Measurements from ENCODE around the gene RFX8.

Gene RFX8

DNA sequence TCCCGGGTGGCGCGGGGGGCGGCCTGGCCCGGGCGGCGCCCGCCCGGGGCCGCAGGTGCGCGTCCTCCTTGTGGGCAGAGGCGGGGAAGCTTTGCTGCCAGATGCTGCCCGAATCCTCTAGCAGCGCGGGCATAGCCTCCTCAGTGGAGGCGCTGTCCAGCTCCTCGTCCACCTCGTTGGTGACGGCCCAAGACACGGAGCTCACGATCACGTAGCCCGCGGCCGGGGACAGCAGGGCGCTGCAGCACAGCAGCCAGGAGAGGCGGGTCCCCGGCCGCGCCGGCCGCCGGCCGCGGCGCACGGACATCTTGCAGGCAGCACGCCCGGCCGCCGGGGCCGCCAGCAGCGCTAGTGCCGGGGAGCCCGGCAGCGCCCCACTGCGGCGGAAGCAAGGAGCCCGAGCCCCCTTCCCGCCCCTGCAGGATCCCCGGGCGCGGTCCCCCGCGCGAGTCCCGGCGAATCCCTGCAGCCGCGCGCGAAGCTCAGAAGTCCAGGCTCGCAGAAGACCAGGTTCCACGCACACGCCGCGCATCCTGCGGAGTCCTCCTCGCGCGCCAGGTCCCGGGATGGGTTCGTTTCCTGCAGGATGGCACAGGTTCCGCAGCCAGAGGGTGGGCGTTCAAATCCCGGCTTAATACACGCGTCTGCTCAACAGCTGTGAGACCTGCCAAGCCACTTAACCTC, 87.6 kb downstream of the RFX8 start, which contains the start of gene CREG2:
Gene CREG2 (minus strand): TSS at position 353 of the 684 bp plus-strand sequence. CDS start 46 bp downstream, at position 307.
- TF ChIP-seq, protein P1, sequence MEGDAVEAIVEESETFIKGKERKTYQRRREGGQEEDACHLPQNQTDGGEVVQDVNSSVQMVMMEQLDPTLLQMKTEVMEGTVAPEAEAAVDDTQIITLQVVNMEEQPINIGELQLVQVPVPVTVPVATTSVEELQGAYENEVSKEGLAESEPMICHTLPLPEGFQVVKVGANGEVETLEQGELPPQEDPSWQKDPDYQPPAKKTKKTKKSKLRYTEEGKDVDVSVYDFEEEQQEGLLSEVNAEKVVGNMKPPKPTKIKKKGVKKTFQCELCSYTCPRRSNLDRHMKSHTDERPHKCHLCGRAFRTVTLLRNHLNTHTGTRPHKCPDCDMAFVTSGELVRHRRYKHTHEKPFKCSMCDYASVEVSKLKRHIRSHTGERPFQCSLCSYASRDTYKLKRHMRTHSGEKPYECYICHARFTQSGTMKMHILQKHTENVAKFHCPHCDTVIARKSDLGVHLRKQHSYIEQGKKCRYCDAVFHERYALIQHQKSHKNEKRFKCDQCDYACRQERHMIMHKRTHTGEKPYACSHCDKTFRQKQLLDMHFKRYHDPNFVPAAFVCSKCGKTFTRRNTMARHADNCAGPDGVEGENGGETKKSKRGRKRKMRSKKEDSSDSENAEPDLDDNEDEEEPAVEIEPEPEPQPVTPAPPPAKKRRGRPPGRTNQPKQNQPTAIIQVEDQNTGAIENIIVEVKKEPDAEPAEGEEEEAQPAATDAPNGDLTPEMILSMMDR (IDR thresholded peaks at IDR 0.05): peak; percentile 22 to 25
- H3K27me3 ChIP-seq: peaks cover 0 to 66% of the 10 kb centered on the region in 2 donors
- no peaks in the 10 kb centered on the region for H3K9me3 ChIP-seq
- intact Hi-C loops (cut with DNase I; ENCODE audit: low total_unique reads): no loop called here
- peak within 1 kb of the TSS; percentile 36 to 50 for H3K4me3 ChIP-seq
- peaks cover 0 to 17% (median 13%) of the 10 kb centered on the region in 4 donors for H3K4me1 ChIP-seq
- H3K27ac ChIP-seq: no peak within 1 kb of the TSS
- DNase-seq: peak; percentile 24 to 71
- no peaks in the 10 kb centered on the region for H3K36me3 ChIP-seq

DNA sequence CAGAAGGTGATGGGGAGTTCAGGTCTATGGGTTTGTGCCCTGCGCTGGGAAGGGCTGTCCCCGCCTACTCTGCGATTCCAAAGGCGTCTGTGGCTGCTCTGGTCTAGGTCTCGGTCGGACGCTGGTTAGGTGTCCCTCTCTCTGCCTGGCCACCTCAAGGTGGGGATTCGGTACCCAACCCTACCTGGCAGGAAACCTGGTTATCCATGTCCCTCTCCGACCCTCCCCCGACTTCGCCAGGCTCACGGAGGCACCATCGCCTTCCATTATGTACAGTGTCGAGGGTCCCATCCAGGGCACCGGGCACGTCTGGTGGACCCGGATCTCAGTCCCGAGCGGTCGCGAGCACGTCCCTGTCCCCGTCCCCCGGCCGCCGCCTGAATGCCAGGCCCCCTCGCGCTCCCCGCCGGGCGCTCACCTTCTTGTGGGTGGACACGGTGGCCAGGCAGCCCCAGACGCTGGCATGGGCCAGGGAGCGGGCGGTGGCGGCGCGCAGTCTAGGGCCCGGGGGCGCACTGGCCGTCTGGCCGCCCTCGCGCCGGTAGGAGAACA, 88.2 kb downstream of the RFX8 start:
- intact Hi-C loops (cut with DNase I; ENCODE audit: low total_unique reads): no loop called here
- peak overlapping the region; percentile 36 to 50 for H3K4me3 ChIP-seq
- H3K9me3 ChIP-seq: no peaks in the 10 kb centered on the region
- TF ChIP-seq, protein P1 (IDR thresholded peaks at IDR 0.05): no peak
- no peaks in the 10 kb centered on the region for H3K36me3 ChIP-seq
- DNase-seq: no peak
- H3K27me3 ChIP-seq: peaks cover 0 to 66% of the 10 kb centered on the region in 2 donors
- peaks cover 0 to 17% (median 13%) of the 10 kb centered on the region in 4 donors for H3K4me1 ChIP-seq
- no peak overlapping the region for H3K27ac ChIP-seq

DNA sequence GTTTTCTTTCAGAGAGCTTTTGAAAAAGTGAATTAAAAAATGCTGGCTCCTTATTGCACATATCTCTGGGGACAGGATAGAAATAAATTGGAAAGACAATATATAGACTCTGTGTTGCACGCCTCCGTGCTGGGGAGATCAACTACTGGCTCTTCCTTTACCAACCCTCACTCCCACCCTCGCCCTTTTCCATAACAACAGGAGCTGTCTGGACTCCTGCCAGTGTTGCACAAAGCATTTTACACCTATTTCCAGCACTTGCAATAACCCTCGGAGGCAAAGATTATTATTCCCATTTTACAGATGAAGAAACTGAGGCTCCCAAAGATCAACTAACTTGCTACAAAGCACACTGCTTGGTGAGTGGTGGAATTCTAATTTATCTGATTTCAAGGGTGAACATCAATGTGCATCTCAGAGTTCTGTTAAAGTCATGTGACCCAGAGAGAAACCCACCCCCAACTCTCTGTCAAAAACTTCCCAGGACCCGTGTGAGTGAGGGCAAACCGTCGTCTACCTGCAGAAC, 91.8 kb downstream of the RFX8 start:
- TF ChIP-seq, protein P1 (IDR thresholded peaks at IDR 0.05): no peak
- intact Hi-C loops (cut with DNase I; ENCODE audit: low total_unique reads): no loop called here
- no peak overlapping the region for H3K4me3 ChIP-seq
- H3K27me3 ChIP-seq: peaks cover 0 to 42% of the 10 kb centered on the region in 2 donors
- DNase-seq: no peak
- no peaks in the 10 kb centered on the region for H3K36me3 ChIP-seq
- H3K4me1 ChIP-seq: peaks cover 0 to 17% (median 13%) of the 10 kb centered on the region in 4 donors
- no peaks in the 10 kb centered on the region for H3K9me3 ChIP-seq
- H3K27ac ChIP-seq: no peak overlapping the region

DNA sequence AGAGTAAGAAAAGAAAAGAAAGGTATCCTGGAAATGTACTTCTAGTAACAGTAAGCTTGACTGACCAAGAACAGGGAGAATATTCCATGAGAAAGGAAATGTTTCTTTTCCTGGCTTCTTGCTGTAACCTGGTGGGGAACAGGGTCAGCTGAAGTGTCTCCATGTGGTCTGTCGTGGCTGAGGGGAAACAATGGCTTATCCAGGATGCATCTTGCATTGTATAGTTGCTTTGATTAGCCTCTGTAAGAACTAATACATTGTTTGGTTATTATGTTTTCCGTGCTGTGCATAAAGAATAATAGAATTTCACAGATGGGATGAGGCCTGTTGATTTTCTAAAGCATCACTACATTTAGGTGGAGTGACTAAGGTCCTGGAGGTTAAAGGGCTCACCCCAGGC, 92.5 kb downstream of the RFX8 start:
- no peak for DNase-seq
- Histone ChIP-seq H3K4me1 (peaks cover 0 to 12% (median 11%) of the 10 kb centered on the region in 4 donors), H3K36me3 (no peaks in the 10 kb centered on the region), H3K27ac (no peak overlapping the region), H3K9me3 (no peaks in the 10 kb centered on the region), H3K27me3 (peaks cover 0 to 37% of the 10 kb centered on the region in 2 donors), H3K4me3 (no peak overlapping the region)
- TF ChIP-seq, protein P1 (IDR thresholded peaks at IDR 0.05): no peak
- intact Hi-C loops (cut with DNase I; ENCODE audit: low total_unique reads): no loop called here

DNA sequence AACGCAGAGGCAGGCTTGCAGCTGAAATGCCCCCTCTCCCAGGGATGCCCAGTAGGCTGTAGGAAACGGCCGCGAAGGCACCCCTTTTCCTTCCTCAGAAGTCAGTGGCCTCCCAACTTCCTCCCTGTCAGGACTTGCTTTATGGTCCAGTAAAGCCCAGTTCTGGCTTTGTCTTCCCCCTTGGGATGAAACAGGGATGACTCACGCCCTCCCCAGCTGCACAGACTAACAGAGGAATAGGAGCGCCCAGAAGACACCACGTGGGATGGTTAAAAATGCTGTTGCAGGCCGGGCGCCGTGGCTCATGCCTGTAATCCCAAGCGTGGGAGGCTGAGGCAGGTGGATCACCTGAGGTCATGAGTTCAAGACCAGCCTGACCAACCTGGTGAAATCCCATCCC, 94.5 kb downstream of the RFX8 start:
- no peaks in the 10 kb centered on the region for H3K36me3 ChIP-seq
- peak; percentile 54 to 71 for DNase-seq
- peaks cover 0 to 22% of the 10 kb centered on the region in 2 donors for H3K27me3 ChIP-seq
- no peak overlapping the region for H3K4me3 ChIP-seq
- H3K9me3 ChIP-seq: no peaks in the 10 kb centered on the region
- intact Hi-C loops (cut with DNase I; ENCODE audit: low total_unique reads): no loop called here
- H3K27ac ChIP-seq: no peak overlapping the region
- H3K4me1 ChIP-seq: no peaks in the 10 kb centered on the region
- TF ChIP-seq, protein P1 (IDR thresholded peaks at IDR 0.05): no peak

All from tibial artery (tissue), 4 donors.